IPS DF 6.9 (cell line): ENCODE measurements around the gene TM9SF4.
"Not testable (repeated sequence)": the region's sequence is repeated elsewhere in the genome, so short reads cannot be mapped to it uniquely, and the experiment has no call there.

ENCODE experiments used
- DNase-seq: peaks from one replicate; pipeline ENCODE4 v3.0.0-alpha.2; 2013; ENCODE audit warnings: low read depth, low spot score
- H3K27ac ChIP-seq: one replicate; pipeline ENCODE4 v1.5.1; 2013; ENCODE audit warnings: low read length, control low read depth
- H3K27me3 ChIP-seq: 2 replicates; pipeline ENCODE4 v1.6.1; 2013; ENCODE audit warnings: mild to moderate bottlenecking, low read length; ENCODE audit not compliant: control insufficient read depth, insufficient read depth
- H3K36me3 ChIP-seq: 2 replicates; pipeline ENCODE4 v1.6.1; 2013; ENCODE audit warnings: low read length; ENCODE audit not compliant: control insufficient read depth, insufficient read depth
- H3K4me1 ChIP-seq: 2 replicates; pipeline ENCODE4 v1.6.1; 2013; ENCODE audit warnings: low read length; ENCODE audit not compliant: control insufficient read depth, insufficient read depth
- H3K4me3 ChIP-seq: 2 replicates; pipeline ENCODE4 v1.5.1; 2013; ENCODE audit warnings: mild to moderate bottlenecking, low read length
- H3K9me3 ChIP-seq: 2 replicates; pipeline ENCODE4 v1.6.1; 2013; ENCODE audit warnings: low read length, inconsistent platforms; ENCODE audit not compliant: control insufficient read depth, insufficient read depth
- WGBS: extraction: QIAGEN DNeasy Blood & Tissue Kit; methylation state at CpG from one replicate; pipeline ENCODE4 v1.1.7; 2013; ENCODE audit warnings: mixed read lengths, missing lambda C conversion rate; ENCODE audit not compliant: insufficient read length, insufficient coverage; 5-methylcytosine and 5-hydroxymethylcytosine counted together

TM9SF4 gene

GRCh38 chr20:32115211-32115767 is 5.8 kb downstream of the TM9SF4 start:
- no peak for DNase-seq
- H3K4me1 ChIP-seq: peaks cover 1% of the 10 kb centered on the region; the same call in 1 of the 2 replicates
- no peaks in the 10 kb centered on the region for H3K9me3 ChIP-seq
- no peak overlapping the region for H3K27ac ChIP-seq
- no peaks in the 10 kb centered on the region for H3K27me3 ChIP-seq
- no CpG with 5 or more reads among the region's 5 CpGs for WGBS
- H3K36me3 ChIP-seq: no peaks in the 10 kb centered on the region
- no peak overlapping the region for H3K4me3 ChIP-seq

- no peak for DNase-seq
- Histone ChIP-seq H3K9me3 (no peaks in the 10 kb centered on the region), H3K36me3 (no peaks in the 10 kb centered on the region), H3K27ac (no peak overlapping the region), H3K27me3 (no peaks in the 10 kb centered on the region), H3K4me1 (peaks cover 1% of the 10 kb centered on the region; the same call in 1 of the 2 replicates), H3K4me3 (no peak overlapping the region)
- no CpG with 5 or more reads among the region's 6 CpGs for WGBS
Observed at GRCh38 chr20:32116079-32116521, 6.6 kb downstream of the TM9SF4 start.

- H3K9me3 ChIP-seq, H3K4me3 ChIP-seq, H3K4me1 ChIP-seq, H3K36me3 ChIP-seq, H3K27me3 ChIP-seq, H3K27ac ChIP-seq, DNase-seq: not testable (repeated sequence)
- WGBS: no CpG with 5 or more reads among the region's 6 CpGs
Observed at GRCh38 chr20:32116796-32117195, 7.3 kb downstream of the TM9SF4 start.

- not testable (repeated sequence) for DNase-seq, H3K27me3 ChIP-seq, H3K9me3 ChIP-seq, H3K4me3 ChIP-seq, H3K4me1 ChIP-seq, H3K27ac ChIP-seq, H3K36me3 ChIP-seq
- no CpG with 5 or more reads among the region's 5 CpGs for WGBS
Observed at GRCh38 chr20:32118427-32118826, 8.9 kb downstream of the TM9SF4 start.

- H3K27me3 ChIP-seq: no peaks in the 10 kb centered on the region
- peaks cover 1% of the 10 kb centered on the region; the same call in 1 of the 2 replicates for H3K4me1 ChIP-seq
- no peak overlapping the region for H3K27ac ChIP-seq
- no CpG with 5 or more reads among the region's 2 CpGs for WGBS
- no peak overlapping the region for H3K4me3 ChIP-seq
- no peaks in the 10 kb centered on the region for H3K36me3 ChIP-seq
- no peak for DNase-seq
- no peaks in the 10 kb centered on the region for H3K9me3 ChIP-seq
Observed at GRCh38 chr20:32119734-32120133, 10.2 kb downstream of the TM9SF4 start.

- not testable (repeated sequence) for H3K27ac ChIP-seq, H3K4me3 ChIP-seq, H3K9me3 ChIP-seq, H3K27me3 ChIP-seq, H3K4me1 ChIP-seq, H3K36me3 ChIP-seq, DNase-seq
- WGBS: no CpG with 5 or more reads among the region's 31 CpGs
Observed at GRCh38 chr20:32121908-32122307, 12.4 kb downstream of the TM9SF4 start.

- no peaks in the 10 kb centered on the region for H3K27me3 ChIP-seq
- H3K4me3 ChIP-seq: no peak overlapping the region
- no peak for DNase-seq
- no peak overlapping the region for H3K27ac ChIP-seq
- H3K4me1 ChIP-seq: 0 out of 2 replicates have a peak, but pooled peaks cover 1% of the 10 kb centered on the region
- no CpG with 5 or more reads among the region's 4 CpGs for WGBS
- H3K9me3 ChIP-seq: no peaks in the 10 kb centered on the region
- H3K36me3 ChIP-seq: no peaks in the 10 kb centered on the region
Observed at GRCh38 chr20:32123088-32123487, 13.6 kb downstream of the TM9SF4 start.

- no peak overlapping the region for H3K27ac ChIP-seq
- DNase-seq: no peak
- 0 out of 2 replicates have a peak, but pooled peaks cover 1% of the 10 kb centered on the region for H3K4me1 ChIP-seq
- H3K36me3 ChIP-seq: no peaks in the 10 kb centered on the region
- no peak overlapping the region for H3K4me3 ChIP-seq
- H3K9me3 ChIP-seq: no peaks in the 10 kb centered on the region
- H3K27me3 ChIP-seq: no peaks in the 10 kb centered on the region
- no CpG with 5 or more reads among the region's 4 CpGs for WGBS
Observed at GRCh38 chr20:32124916-32125454, 15.5 kb downstream of the TM9SF4 start.

- no CpG with 5 or more reads among the region's 5 CpGs for WGBS
- Histone ChIP-seq H3K27ac (no peak overlapping the region), H3K4me1 (0 out of 2 replicates have a peak, but pooled peaks cover 1% of the 10 kb centered on the region), H3K27me3 (no peaks in the 10 kb centered on the region), H3K36me3 (no peaks in the 10 kb centered on the region), H3K4me3 (no peak overlapping the region), H3K9me3 (no peaks in the 10 kb centered on the region)
- no peak for DNase-seq
Observed at GRCh38 chr20:32125506-32125905, 16.0 kb downstream of the TM9SF4 start.

GRCh38 chr20:32126919-32127318 is 17.4 kb downstream of the TM9SF4 start:
- Histone ChIP-seq H3K9me3 (no peaks in the 10 kb centered on the region), H3K27me3 (no peaks in the 10 kb centered on the region), H3K4me3 (no peak overlapping the region), H3K27ac (no peak overlapping the region), H3K36me3 (no peaks in the 10 kb centered on the region), H3K4me1 (0 out of 2 replicates have a peak, but pooled peaks cover 1% of the 10 kb centered on the region)
- no CpG with 5 or more reads among the region's 8 CpGs for WGBS
- DNase-seq: no peak

- no peak overlapping the region for H3K4me3 ChIP-seq
- H3K27me3 ChIP-seq: no peaks in the 10 kb centered on the region
- H3K36me3 ChIP-seq: no peaks in the 10 kb centered on the region
- H3K4me1 ChIP-seq: 0 out of 2 replicates have a peak, but pooled peaks cover 1% of the 10 kb centered on the region
- no peaks in the 10 kb centered on the region for H3K9me3 ChIP-seq
- no peak overlapping the region for H3K27ac ChIP-seq
- no peak for DNase-seq
- no CpG with 5 or more reads among the region's 5 CpGs for WGBS
Observed at GRCh38 chr20:32127347-32127746, 17.8 kb downstream of the TM9SF4 start.
